Mucosa of gallbladder (tissue), 1 donor: ENCODE data around the gene DCAF4L1. TPM values are rescaled to one million over a fixed set of nuclear protein-coding genes. Genes with fewer than 3 reads are reported as not detected.
A peak's percentile ranks its signal among the peaks of the same experiment; 100 is the strongest.

ENCODE experiments used
- DNase-seq: peaks from one replicate; pipeline ENCODE4 v3.0.0-alpha.2; 2020; ENCODE audit warnings: low spot score
- total RNA-seq: library from RNA; stranded (reverse); gene quantifications from one replicate; pipeline ENCODE4 v1.2.1, GENCODE V29; 2021
- donor health status: DM: no; HTN: no; CAD: no.

DCAF4L1 gene
- total RNA-seq, 1 donor from 2014 or later, result 0.12 TPM

GRCh38 chr4:41990365-41991111, 9.0 kb downstream of the DCAF4L1 start, which contains the start of gene SLC30A9:
Gene SLC30A9, plus strand, starts transcription at chr4:41990530. Its CDS starts 122 bp downstream, at chr4:41990652.
- peak; percentile 96 for DNase-seq

- DNase-seq, result no peak
Measured at GRCh38 chr4:41991916-41992767, 10.6 kb downstream of the DCAF4L1 start.

GRCh38 chr4:41992967-41993857, 11.7 kb downstream of the DCAF4L1 start:
- no peak for DNase-seq

- no peak for DNase-seq
Measured at GRCh38 chr4:41994461-41994985, 13.0 kb downstream of the DCAF4L1 start.

- no peak for DNase-seq
Measured at GRCh38 chr4:41998019-41998418, 16.5 kb downstream of the DCAF4L1 start.

- DNase-seq, result no peak
Measured at GRCh38 chr4:41999321-41999720, 17.8 kb downstream of the DCAF4L1 start.

GRCh38 chr4:42008011-42008786, 26.6 kb downstream of the DCAF4L1 start:
- no peak for DNase-seq

GRCh38 chr4:42015438-42015837, 33.9 kb downstream of the DCAF4L1 start:
- no peak for DNase-seq

- DNase-seq, result no peak
Measured at GRCh38 chr4:42018451-42018850, 36.9 kb downstream of the DCAF4L1 start.

Other genes with a start within 250 kb of the DCAF4L1 start
- 0.26 TPM for gene PHOX2B, start 233.0 kb upstream of the DCAF4L1 start, total RNA-seq
- 64.3 TPM for gene TMEM33, start 46.3 kb upstream of the DCAF4L1 start, total RNA-seq
- gene SLC30A9, start 8.8 kb downstream of the DCAF4L1 start, total RNA-seq, result 51.9 TPM
- gene BEND4, start 170.9 kb downstream of the DCAF4L1 start, total RNA-seq, result 0.20 TPM